Measurements from ENCODE around the gene CAPN2.

- TF ChIP-seq, protein P1, sequence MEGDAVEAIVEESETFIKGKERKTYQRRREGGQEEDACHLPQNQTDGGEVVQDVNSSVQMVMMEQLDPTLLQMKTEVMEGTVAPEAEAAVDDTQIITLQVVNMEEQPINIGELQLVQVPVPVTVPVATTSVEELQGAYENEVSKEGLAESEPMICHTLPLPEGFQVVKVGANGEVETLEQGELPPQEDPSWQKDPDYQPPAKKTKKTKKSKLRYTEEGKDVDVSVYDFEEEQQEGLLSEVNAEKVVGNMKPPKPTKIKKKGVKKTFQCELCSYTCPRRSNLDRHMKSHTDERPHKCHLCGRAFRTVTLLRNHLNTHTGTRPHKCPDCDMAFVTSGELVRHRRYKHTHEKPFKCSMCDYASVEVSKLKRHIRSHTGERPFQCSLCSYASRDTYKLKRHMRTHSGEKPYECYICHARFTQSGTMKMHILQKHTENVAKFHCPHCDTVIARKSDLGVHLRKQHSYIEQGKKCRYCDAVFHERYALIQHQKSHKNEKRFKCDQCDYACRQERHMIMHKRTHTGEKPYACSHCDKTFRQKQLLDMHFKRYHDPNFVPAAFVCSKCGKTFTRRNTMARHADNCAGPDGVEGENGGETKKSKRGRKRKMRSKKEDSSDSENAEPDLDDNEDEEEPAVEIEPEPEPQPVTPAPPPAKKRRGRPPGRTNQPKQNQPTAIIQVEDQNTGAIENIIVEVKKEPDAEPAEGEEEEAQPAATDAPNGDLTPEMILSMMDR (IDR thresholded peaks at IDR 0.05) = no peak
- TF ChIP-seq EP300 (IDR thresholded peaks at IDR 0.05) (no peak), POLR2AphosphoS5 (IDR thresholded peaks at IDR 0.05) (no peak), POLR2A (IDR thresholded peaks at IDR 0.05) (no peak)
Measured at GRCh38 chr1:223713546-223714420, 1.4 kb downstream of the CAPN2 start.

Data from suprapubic skin (tissue), 4 donors.